Dermis blood vessel endothelial cell (primary cell): ENCODE results near the gene UNC13C. TPM values are rescaled to one million over a fixed set of nuclear protein-coding genes. Genes with fewer than 3 reads are reported as not detected.

Source experiments
- DNase-seq: peaks from one replicate; pipeline ENCODE4 v3.0.0; 2010
- total RNA-seq: library from RNA; depleted of rRNA; stranded (reverse); fragments of >200 nt; gene quantifications from 2 replicates; pipeline ENCODE4 v1.2.3, GENCODE V29; 2014

The UNC13C gene
- total RNA-seq, 1 donor from 2014 or later, result not detected

- DNase-seq, result no peak
Measured at GRCh38 chr15:54026258-54026657, 48.0 kb downstream of the UNC13C start.

- DNase-seq, result no peak
Measured at GRCh38 chr15:54026891-54027290, 48.6 kb downstream of the UNC13C start.

GRCh38 chr15:54029081-54029480 lies 50.8 kb downstream of the UNC13C start:
- DNase-seq, result no peak

GRCh38 chr15:54032066-54032465 lies 53.8 kb downstream of the UNC13C start:
- no peak for DNase-seq

- no peak for DNase-seq
Measured at GRCh38 chr15:54033356-54033860, 55.2 kb downstream of the UNC13C start.

- no peak for DNase-seq
Measured at GRCh38 chr15:54033869-54034458, 55.7 kb downstream of the UNC13C start.

GRCh38 chr15:54035616-54036015 lies 57.4 kb downstream of the UNC13C start:
- DNase-seq, result no peak

GRCh38 chr15:54045397-54045796 lies 67.2 kb downstream of the UNC13C start:
- no peak for DNase-seq

GRCh38 chr15:54046093-54046492 lies 67.9 kb downstream of the UNC13C start:
- no peak for DNase-seq

GRCh38 chr15:54064365-54064764 lies 86.1 kb downstream of the UNC13C start:
- DNase-seq, result no peak

- DNase-seq, result no peak
Measured at GRCh38 chr15:54066403-54066802, 88.2 kb downstream of the UNC13C start.

- DNase-seq, result peak; percentile 14
Measured at GRCh38 chr15:54082836-54083492, 104.7 kb downstream of the UNC13C start.

- DNase-seq, result no peak
Measured at GRCh38 chr15:54083501-54083900, 105.3 kb downstream of the UNC13C start.

GRCh38 chr15:54083991-54084390 lies 105.8 kb downstream of the UNC13C start:
- no peak for DNase-seq

GRCh38 chr15:54088837-54089236 lies 110.6 kb downstream of the UNC13C start:
- DNase-seq, result no peak

GRCh38 chr15:54089776-54090175 lies 111.5 kb downstream of the UNC13C start:
- DNase-seq, result no peak

GRCh38 chr15:54091651-54092050 lies 113.4 kb downstream of the UNC13C start:
- no peak for DNase-seq

GRCh38 chr15:54094661-54095060 lies 116.4 kb downstream of the UNC13C start:
- no peak for DNase-seq

GRCh38 chr15:54097019-54097418 lies 118.8 kb downstream of the UNC13C start:
- DNase-seq, result no peak

GRCh38 chr15:54099010-54099409 lies 120.8 kb downstream of the UNC13C start:
- no peak for DNase-seq

- no peak for DNase-seq
Measured at GRCh38 chr15:54101664-54102270, 123.5 kb downstream of the UNC13C start.

GRCh38 chr15:54102704-54103103 lies 124.5 kb downstream of the UNC13C start:
- no peak for DNase-seq

- DNase-seq, result no peak
Measured at GRCh38 chr15:54109014-54109413, 130.8 kb downstream of the UNC13C start.

GRCh38 chr15:54119051-54119450 lies 140.8 kb downstream of the UNC13C start:
- no peak for DNase-seq
